Lower leg skin (tissue), 3 donors: ENCODE measurements around the gene DLG2.

Experiments used
- CTCF ChIP-seq, 3 donors: fragments of 450-650 bp; IDR thresholded peaks; one replicate each; pipeline ENCODE4 v1.5.1; 2016; ENCODE audit warnings: antibody characterized with exemption in 3 of 3, mild to moderate bottlenecking in 3 of 3, moderate library complexity in 2 of 3
- POLR2A ChIP-seq, 2 donors: fragments of 450-650 bp; IDR thresholded peaks; one replicate each; pipeline ENCODE4 v1.6.1; 2016 to 2017; ENCODE audit warnings: antibody characterized with exemption in 2 of 2, mild to moderate bottlenecking in 1 of 2, moderate library complexity in 1 of 2

GRCh38 chr11:85086504-85087284 is 540.5 kb downstream of the DLG2 start:
- no peak for TF ChIP-seq POLR2A (IDR thresholded peaks at IDR 0.05)
- no peak for TF ChIP-seq CTCF (IDR thresholded peaks at IDR 0.05)
